DOHH2 (cell line): ENCODE measurements around the gene SIAH1.

ENCODE experiments used
- EZH2phosphoT487 ChIP-seq: fragments of 200-600 bp; sonication (generic); IDR thresholded peaks from 2 replicates; pipeline ENCODE4 v1.6.1; 2017; ENCODE audit warnings: borderline replicate concordance, mild to moderate bottlenecking, antibody characterized with exemption, low read length, moderate library complexity, mixed read lengths
- TF ChIP-seq, protein P1 (sequence below): fragments of 200-600 bp; sonication (generic); IDR thresholded peaks from one replicate; pipeline ENCODE4 v1.5.1; 2014; ENCODE audit warnings: antibody characterized with exemption, mild to moderate bottlenecking, low read depth, low read length; ENCODE audit not compliant: poor library complexity, severe bottlenecking

DNA sequence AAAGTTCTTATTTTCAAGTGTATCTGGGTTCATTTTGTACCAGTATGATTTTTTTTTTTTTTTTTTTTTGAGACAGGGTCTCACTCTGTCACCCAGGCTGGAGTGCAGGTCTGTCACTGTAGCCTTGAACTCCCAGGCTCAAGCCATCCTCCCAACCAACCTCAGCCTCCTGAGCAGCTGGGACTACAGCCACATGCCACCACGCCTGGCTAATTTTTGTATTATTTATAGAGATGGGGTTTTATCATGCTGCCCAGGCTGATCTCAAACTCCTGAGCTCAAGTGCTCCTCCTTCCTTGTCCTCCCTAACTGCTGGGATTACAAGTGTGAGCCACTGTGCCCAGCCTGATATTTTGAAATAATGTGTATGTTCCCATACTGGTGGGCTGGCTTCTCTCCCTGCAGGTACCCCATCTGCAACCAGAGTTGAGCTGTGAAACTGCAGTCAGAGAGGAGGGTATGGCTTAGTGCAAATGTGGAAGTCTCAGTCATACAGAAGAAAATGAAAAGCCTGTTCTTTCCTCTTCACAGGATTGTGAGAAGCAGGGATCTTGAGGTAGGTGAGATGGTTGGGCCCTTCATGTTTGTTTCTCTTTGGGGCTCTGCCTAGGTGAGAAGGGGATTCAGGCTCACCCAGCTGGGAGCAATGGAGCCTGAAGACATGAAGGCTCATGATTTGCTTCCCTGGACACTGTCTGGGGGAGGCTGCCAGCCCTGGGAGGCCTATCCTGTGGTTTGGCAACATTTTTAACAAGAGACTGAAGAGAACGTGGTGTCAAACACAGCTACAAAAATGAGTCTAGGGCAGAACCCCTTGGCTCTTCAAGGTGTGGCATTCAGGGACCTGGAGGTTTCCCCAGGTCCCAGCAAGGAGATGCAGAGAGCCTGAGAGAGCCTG, 41.3 kb upstream of the SIAH1 start:
- TF ChIP-seq, protein P1, sequence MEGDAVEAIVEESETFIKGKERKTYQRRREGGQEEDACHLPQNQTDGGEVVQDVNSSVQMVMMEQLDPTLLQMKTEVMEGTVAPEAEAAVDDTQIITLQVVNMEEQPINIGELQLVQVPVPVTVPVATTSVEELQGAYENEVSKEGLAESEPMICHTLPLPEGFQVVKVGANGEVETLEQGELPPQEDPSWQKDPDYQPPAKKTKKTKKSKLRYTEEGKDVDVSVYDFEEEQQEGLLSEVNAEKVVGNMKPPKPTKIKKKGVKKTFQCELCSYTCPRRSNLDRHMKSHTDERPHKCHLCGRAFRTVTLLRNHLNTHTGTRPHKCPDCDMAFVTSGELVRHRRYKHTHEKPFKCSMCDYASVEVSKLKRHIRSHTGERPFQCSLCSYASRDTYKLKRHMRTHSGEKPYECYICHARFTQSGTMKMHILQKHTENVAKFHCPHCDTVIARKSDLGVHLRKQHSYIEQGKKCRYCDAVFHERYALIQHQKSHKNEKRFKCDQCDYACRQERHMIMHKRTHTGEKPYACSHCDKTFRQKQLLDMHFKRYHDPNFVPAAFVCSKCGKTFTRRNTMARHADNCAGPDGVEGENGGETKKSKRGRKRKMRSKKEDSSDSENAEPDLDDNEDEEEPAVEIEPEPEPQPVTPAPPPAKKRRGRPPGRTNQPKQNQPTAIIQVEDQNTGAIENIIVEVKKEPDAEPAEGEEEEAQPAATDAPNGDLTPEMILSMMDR = no peak
- no peak for TF ChIP-seq EZH2phosphoT487
